Stimulated activated CD4-positive, alpha-beta T cell treated with anti-CD3 and anti-CD28 coated beads, TNF-alpha, amount 100 ng/mL, for 24 hours (primary cell): ENCODE measurements around the gene LCLAT1.

ENCODE experiments used
- DNase-seq, 3 experiments: peaks; one replicate each; pipeline ENCODE4 v3.0.0-alpha.2; 2020; ENCODE audit warnings: low read depth in 3 of 3

LCLAT1 gene

GRCh38 chr2:30670453-30670852 lies 223.4 kb downstream of the LCLAT1 start:
- DNase-seq: no peak

- no peak for DNase-seq
These were observed 226.1 kb downstream of the LCLAT1 start for GRCh38 chr2:30673127-30673526.

DNA sequence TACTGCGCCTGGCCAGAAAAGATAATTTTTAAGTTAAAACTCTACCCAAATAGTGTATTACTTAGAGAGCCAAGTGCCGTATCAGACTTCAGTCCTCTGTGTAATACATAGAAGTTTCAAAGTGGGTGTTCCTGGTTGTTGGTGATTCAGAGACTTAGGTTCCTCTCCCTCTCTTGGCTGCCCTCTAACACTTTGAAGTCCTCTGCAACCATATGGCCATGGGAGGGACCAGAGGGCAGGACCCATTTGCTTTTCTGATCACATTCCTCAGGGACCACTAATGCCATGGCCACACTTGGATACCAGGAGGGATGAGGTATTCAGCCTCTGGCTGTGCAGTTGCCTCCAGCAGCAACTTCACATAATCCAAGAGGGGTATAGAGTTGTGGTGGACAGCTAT lies 228.7 kb downstream of the LCLAT1 start:
- DNase-seq: no peak

DNA sequence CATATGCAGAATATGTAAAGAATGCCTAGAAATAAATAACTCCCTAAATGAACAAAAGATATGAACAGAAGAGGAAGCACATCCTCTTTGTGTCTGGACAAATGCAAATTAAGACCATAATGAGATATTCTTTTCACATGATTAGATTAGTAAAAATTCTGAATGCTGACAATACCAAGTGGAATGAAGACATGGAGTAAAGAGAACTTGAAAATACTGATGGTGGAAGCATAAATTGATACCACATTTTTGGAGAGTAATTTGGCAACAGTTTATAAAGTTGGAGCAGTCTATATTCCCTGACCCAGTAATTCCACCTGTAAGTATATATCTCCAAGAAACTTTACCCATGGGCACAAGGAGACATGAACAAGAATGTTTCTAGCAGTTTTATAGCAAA lies 230.2 kb downstream of the LCLAT1 start:
- DNase-seq: no peak

DNA sequence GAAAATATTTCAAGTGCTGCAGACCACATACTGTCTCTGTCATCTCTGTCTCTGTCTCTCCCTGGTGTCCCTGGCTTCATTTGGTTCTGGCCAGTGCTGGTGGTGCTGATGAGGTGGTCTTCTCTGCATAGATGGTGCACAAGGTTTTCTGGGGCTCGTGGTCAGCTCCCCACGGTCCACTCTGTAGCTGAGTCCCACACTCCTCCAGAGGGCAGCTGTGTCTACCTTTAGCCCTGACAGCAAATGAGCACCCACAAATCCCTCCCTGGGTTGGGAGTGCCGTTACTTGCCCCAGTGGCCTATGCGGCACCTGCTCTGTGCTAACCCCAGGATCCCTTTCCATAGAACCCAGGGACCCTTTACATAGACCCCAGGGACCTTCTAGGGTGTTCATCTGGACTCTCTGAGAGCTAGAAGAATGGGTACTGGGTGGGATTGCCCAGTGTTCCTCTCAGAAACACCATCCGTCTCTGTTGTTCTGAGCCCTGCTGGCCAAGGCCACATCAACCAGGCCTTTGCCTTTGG lies 230.9 kb downstream of the LCLAT1 start:
- DNase-seq: no peak

DNA sequence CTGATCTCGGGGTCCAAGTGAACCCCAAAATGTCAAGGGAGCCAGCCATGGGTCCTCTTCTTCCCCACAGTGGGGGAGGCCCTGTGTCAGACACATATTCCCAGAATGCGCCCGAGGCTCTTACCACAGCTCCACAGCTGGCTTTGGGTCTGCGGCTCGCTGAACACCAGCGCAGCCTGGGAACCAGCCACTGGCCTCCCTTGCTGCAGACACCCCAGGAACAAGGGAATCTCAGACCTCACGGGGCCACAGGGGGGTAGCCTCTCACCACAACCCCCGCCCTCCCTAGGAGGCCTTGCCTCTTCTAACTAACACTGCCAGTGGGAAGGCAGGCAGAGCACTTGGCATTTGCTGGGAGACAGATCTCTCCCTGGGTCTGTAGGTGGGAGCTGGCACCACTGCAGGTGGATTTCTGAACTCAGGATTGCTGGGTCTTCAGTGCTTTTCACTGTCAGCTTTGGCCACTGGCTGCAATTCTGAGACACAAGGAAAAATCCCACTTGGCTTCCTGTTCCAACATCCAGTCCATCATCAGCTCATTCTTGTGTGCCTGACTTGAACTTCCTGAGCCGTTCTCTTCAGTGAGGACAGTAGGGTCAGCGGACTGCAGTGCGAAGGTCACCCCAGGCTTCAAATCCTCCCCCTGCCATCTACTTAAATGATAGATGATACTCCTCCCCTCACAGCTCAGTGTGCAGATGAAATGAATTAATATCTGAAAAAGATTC lies 231.5 kb downstream of the LCLAT1 start:
- DNase-seq: no peak

GRCh38 chr2:30679426-30680088 lies 232.5 kb downstream of the LCLAT1 start:
- DNase-seq: no peak

GRCh38 chr2:30680121-30680520 lies 233.1 kb downstream of the LCLAT1 start:
- DNase-seq: no peak

- no peak for DNase-seq
These were observed 234.0 kb downstream of the LCLAT1 start for GRCh38 chr2:30681022-30681421.

DNA sequence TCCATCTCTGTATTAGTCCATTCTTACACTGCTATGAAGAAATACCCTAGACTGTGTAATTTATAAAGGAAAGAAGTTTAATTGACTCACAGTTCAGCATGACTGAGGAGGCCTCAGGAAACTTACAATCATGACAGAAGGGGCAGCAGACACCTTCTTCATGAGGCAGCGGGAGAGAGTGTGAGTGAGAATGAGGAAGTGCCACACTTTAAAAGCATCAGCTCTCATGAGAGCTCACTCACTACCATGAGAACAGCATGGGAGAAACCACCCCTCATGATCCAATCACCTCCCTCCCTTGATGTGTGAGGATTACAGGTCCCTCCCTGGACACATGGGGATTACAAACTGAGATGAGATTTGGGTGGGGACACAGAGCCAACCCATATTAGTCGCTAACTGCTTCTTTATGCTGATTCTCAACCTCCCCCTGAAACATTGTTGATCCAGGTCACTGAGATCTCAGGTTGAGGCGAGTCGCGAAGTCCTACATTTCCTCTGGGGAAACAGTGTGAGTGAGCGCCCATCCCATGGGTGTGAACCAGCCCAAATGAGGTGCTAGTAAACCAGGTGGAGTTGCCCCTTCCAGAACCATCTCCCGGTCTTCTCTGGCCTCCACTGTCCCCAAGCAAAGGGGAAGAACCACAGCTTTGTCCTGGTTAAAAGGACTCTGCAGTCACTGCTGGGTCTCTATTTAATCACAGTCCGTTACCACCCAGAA lies 236.3 kb downstream of the LCLAT1 start:
- DNase-seq: no peak

DNA sequence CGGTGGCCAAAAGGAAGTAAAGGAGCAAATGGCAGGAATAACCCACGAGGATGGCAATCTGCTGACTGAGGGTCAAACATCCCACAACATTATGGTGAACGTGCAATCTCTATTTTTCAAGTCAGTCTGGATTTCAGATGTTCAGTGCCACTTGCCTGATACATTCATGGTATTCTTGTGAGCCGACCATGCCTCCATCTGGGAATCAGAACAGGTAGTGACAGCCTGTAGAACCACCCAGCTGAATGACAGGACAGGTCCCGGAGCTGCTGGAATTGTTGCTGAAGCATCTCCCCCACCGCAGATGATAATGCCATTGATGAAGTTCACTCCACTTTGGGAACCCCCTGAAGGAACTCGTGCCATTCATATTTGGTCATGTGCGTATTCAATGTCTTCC lies 237.0 kb downstream of the LCLAT1 start:
- no peak for DNase-seq

DNA sequence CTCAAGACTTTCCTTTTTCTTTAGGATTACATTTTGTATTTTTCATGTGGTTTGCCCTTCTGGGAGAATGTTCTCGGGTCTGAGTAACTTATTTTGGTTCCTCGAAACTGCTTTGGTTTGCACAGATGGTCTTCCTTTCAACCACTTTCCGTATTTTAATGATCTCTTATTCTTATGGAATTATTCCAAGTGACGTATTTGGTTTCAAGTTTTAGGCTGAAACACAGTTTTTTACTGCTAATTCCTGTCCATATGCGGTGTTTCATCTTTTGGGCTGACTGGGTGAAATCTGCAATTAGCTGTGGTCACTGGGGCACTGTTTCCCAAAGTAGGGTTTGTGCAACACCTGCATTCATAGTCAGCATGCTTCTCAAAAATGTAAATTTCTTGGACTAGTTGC lies 237.5 kb downstream of the LCLAT1 start:
- no peak for DNase-seq

DNA sequence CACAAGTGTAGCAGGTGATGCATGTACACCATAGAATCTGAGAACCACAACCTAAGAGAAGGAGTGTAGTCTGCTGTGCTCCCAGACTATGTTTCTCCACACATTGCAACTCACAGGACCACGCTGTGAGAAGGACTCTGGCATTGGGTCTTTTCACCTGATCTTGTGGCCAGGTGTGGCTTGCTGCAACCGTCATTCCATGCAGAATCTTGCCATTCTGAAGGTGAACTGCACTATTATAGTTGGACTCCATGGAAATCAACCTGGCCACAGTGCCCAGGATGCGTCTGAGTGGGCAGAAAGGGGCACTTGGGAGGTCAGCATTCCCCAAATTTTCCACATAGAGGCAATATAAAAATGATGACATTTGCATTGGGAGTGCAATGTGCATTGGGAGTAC lies 237.9 kb downstream of the LCLAT1 start:
- no peak for DNase-seq

GRCh38 chr2:30686000-30686399 lies 239.0 kb downstream of the LCLAT1 start:
- DNase-seq: no peak

- DNase-seq: no peak
These were observed 239.6 kb downstream of the LCLAT1 start for GRCh38 chr2:30686669-30687068.

DNA sequence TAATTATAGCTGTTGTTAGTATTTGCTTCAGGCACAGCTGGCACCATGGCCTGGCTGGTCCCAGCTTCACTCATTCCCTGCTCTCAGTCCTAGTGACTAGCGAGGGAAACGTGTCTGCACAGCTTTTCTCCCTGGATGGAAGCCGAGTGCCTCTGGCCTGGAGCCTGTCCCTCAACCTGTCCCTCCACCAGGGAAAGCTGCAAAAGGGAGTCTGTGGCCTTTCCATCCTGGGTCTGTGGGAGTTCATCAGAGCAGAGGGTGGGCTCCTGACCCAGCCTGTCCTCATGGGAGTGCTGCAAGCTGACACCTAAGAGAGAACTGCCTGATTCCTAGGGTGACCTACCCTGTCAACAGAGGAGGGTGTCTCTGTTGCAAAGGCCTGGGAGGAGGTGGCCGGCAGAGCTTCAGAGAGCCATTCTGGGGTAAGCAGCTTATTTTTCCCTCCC lies 241.9 kb downstream of the LCLAT1 start:
- DNase-seq: no peak

DNA sequence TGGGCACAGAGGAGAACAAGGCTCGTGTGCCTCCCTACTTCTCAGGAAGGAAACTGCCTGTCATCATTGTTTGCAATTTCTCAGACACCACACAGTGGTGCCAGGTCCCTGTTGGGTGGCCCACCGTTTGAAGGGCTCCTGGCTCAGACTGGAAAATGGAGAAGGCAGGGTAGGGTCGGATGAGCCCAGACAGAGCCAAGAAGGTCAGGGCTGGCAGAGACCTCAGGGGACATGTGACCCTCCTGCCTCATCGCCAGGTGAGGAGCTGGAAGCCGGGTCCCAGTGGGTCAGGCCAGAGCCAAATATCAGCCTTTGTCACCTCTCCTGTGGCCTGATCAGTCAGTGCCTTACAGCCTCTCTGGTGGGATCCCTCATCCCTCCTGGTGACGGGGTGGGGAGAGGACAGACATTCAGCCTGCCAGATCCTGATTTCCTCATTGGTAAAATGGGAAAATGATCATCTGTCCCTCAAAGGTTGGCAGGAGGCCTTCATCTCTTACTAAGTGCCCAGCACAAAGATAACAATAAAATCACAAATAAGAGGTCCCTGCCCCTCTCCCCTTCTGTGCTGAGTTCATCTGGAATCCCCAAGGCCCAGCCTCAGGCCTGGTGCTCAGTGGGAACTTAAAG lies 242.6 kb downstream of the LCLAT1 start:
- no peak for DNase-seq

- DNase-seq: no peak
These were observed 243.1 kb downstream of the LCLAT1 start for GRCh38 chr2:30690126-30690561.

DNA sequence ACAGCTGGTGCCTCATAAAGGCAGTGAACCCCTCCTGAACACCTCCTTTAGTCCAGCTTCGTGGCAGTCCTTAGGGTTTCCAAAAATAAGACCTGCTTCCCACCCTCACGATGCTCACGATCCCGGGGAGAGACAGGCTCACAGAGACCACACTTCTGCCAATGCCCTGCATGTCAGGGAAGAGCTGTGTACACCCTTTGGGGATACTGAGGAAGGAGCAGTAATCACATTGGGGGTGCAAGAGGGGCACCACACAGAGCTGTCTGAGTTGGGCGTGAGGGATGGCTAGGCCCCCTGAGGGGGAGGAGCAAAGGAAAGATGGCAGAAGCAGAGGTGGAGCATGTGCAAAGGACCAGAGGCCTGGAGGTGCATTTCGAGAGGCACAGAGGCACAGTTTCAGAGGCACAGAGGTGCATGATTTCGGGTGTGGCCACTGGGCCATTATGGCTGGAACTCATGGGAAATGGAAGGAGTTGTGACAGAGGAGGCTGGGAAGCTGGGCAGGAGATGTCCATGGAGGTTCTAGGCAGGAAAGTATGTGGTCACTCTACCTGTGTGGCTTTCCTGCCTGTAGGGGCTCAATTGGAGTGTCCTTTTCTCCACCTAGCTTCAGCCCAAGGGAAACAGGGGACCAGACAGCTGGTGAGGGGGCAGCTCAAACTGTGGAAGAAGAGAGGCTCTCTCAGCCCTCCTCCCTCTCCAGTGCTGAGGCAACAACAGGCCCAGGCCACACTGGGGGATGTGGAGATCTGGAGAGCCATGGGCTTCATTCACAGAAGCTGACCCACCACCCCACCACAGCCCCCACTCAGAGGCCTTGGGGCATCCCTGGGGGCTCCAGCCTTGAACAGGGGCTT lies 244.3 kb downstream of the LCLAT1 start:
- no peak for DNase-seq

- DNase-seq: no peak
These were observed 245.1 kb downstream of the LCLAT1 start for GRCh38 chr2:30691948-30692828.
